Breast epithelium (tissue), 3 donors: ENCODE results near the gene TMEM35B.

Experiments used
- POLR2A ChIP-seq: fragments of 450-650 bp; IDR thresholded peaks from one replicate; pipeline ENCODE4 v1.6.1; 2016; ENCODE audit warnings: antibody characterized with exemption, mild to moderate bottlenecking, moderate library complexity
- POLR2AphosphoS5 ChIP-seq, 3 donors: sonication (generic); formaldehyde crosslinking; IDR thresholded peaks; one replicate each; pipeline ENCODE4 v1.6.1; 2017; ENCODE audit warnings: antibody characterized with exemption in 3 of 3
- TF ChIP-seq, protein P1 (sequence below), 3 donors: fragments of 450-650 bp; IDR thresholded peaks; one replicate each; pipeline ENCODE4 v1.5.1; 2016 to 2017; ENCODE audit warnings: antibody characterized with exemption in 3 of 3, mild to moderate bottlenecking in 3 of 3, moderate library complexity in 3 of 3

DNA sequence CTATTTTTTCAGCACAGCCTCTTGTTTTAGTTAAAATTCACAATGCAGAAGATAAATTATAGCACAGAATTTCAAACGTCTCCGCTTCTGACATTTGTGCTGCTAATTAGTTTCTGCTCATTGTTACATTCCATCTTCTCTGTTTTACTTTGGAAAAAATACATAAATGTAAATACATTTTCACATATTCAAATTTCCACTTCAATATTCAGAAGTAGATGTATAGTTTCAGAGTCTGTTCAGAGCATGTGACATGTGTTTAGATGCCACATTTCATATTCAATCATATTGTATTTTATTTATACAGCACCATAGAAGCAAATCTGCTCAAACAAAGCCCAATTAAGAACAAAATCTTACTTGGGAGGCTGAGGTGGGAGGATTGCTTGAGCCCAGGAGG lies 19.6 kb downstream of the TMEM35B start:
- TF ChIP-seq POLR2A (no peak), POLR2AphosphoS5 (IDR thresholded peaks at IDR 0.05) (no peak)
- TF ChIP-seq, protein P1, sequence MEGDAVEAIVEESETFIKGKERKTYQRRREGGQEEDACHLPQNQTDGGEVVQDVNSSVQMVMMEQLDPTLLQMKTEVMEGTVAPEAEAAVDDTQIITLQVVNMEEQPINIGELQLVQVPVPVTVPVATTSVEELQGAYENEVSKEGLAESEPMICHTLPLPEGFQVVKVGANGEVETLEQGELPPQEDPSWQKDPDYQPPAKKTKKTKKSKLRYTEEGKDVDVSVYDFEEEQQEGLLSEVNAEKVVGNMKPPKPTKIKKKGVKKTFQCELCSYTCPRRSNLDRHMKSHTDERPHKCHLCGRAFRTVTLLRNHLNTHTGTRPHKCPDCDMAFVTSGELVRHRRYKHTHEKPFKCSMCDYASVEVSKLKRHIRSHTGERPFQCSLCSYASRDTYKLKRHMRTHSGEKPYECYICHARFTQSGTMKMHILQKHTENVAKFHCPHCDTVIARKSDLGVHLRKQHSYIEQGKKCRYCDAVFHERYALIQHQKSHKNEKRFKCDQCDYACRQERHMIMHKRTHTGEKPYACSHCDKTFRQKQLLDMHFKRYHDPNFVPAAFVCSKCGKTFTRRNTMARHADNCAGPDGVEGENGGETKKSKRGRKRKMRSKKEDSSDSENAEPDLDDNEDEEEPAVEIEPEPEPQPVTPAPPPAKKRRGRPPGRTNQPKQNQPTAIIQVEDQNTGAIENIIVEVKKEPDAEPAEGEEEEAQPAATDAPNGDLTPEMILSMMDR (IDR thresholded peaks at IDR 0.05), result no peak
